Measurements from ENCODE around the gene INKA2. TPM values are rescaled to one million over a fixed set of nuclear protein-coding genes. Genes with fewer than 3 reads are reported as not detected.

Gene INKA2
- total RNA-seq, 2 experiments from 2014 or later: 0.25 to 0.49 TPM

- H3K4me3 Mint-ChIP-seq: no peak overlapping the region
- CTCF ChIA-PET: interaction anchor here (0.6 to 4.7 kb wide), 39 partner anchors 8 to 1371 kb away, joined by 3 to 40 read pairs (median 5); partner anchors contain the start of genes ADORA3, DDX20 and TMIGD3
- POLR2A ChIA-PET: no interaction called here
Observed at GRCh38 chr1:111769517-111770146, 30.4 kb upstream of the INKA2 start.

GRCh38 chr1:111768625-111769024 lies 29.4 kb upstream of the INKA2 start:
- Mint-ChIP-seq H3K27ac (no peak overlapping the region), H3K4me3 (no peak overlapping the region), H3K4me1 (peaks cover 12% of the 10 kb centered on the region), H3K36me3 (ENCODE audit: low read depth) (peaks cover 20% of the 10 kb centered on the region), H3K9me3 (ENCODE audit: low read depth) (no peaks in the 10 kb centered on the region), H3K27me3 (no peaks in the 10 kb centered on the region)
- POLR2A ChIA-PET: interaction anchor here (0.6 kb wide), 1 partner anchor 423 kb away, joined by 3 read pairs; no protein-coding TSS in a partner anchor
- ATAC-seq: peak; percentile 55
- intact Hi-C loops (cut with DNase I, micrococcal nuclease): loop anchor here (1.0 to 5.0 kb wide), 3 partner anchors 53 to 736 kb away; no protein-coding TSS in a partner anchor
- CTCF ChIA-PET: interaction anchor here (0.5 to 4.7 kb wide), 29 partner anchors 8 to 367 kb away, joined by 3 to 40 read pairs (median 5); partner anchors contain the start of genes ADORA3, DDX20 and TMIGD3
- DNase-seq: no peak

More at GRCh38 chr1:111769517-111770146, 30.4 kb upstream of the INKA2 start:
- peaks cover 12% of the 10 kb centered on the region for H3K4me1 Mint-ChIP-seq
- intact Hi-C loops (cut with DNase I, micrococcal nuclease): loop anchor here (1.0 to 10.0 kb wide), 4 partner anchors 54 to 737 kb away; no protein-coding TSS in a partner anchor
- peaks cover 18% of the 10 kb centered on the region for H3K36me3 Mint-ChIP-seq (ENCODE audit: low read depth)
- DNase-seq (peak; percentile 66), ATAC-seq (no peak)
- no peaks in the 10 kb centered on the region for H3K27me3 Mint-ChIP-seq
- H3K9me3 Mint-ChIP-seq (ENCODE audit: low read depth): no peaks in the 10 kb centered on the region
- no peak overlapping the region for H3K27ac Mint-ChIP-seq

DNA sequence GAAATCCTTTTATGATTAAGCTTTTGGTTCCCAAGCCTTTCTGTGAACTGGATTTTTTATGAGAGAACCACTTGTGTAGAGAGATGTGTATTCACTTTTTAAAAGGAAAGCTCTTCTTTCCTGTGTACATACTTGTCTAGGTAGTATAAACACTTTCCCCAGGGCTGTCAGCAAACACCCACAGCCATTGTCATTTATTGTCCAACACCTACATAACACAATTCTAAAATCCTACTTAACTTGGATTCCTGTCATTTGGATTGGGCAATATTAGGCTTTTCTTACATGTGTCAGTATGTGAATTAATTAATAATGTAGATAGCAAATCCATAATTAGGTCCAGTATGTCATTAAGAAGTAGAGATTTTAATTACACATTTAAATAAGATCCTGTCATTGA lies 28.8 kb upstream of the INKA2 start:
- Mint-ChIP-seq H3K27me3 (no peaks in the 10 kb centered on the region), H3K4me1 (peaks cover 12% of the 10 kb centered on the region), H3K4me3 (no peak overlapping the region), H3K9me3 (ENCODE audit: low read depth) (no peaks in the 10 kb centered on the region), H3K27ac (no peak overlapping the region), H3K36me3 (ENCODE audit: low read depth) (peaks cover 23% of the 10 kb centered on the region)
- intact Hi-C loops (cut with DNase I, micrococcal nuclease): loop anchor here in 1 of 2 experiments (5.0 kb wide), 1 partner anchor 736 kb away; no protein-coding TSS in a partner anchor
- ChIA-PET POLR2A (interaction anchor here (0.6 kb wide), 1 partner anchor 422 kb away, joined by 3 read pairs; no protein-coding TSS in a partner anchor), CTCF (interaction anchor here (0.5 to 4.7 kb wide), 18 partner anchors 8 to 367 kb away, joined by 3 to 40 read pairs (median 6); no protein-coding TSS in a partner anchor)
- ATAC-seq: no peak
- no peak for DNase-seq

DNA sequence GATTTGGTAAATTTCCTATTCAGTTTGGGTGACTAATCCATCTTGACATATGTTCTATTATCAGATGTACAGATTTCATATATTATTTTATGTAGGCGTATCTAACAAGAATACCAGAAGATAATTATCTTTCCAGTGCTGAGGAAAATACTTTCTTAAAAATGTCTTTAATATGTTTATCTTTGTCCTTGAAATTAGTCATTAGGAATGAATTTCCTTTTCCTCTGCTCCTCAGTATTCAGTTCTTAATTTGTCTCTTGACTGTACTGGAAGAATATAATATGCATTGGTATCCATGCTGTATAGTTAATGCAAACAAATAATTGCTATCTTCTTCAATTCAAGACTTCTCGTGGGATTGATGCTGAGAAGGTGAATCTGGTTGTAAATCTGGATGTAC lies 23.1 kb upstream of the INKA2 start:
- DNase-seq (no peak), ATAC-seq (no peak)
- H3K4me3 Mint-ChIP-seq: no peak overlapping the region
- H3K27ac Mint-ChIP-seq: peak overlapping the region; percentile 23
- H3K27me3 Mint-ChIP-seq: no peaks in the 10 kb centered on the region
- intact Hi-C loops (cut with DNase I, micrococcal nuclease): no loop called here
- CTCF ChIA-PET: interaction anchor here (1.1 to 1.8 kb wide), 3 partner anchors 11 to 320 kb away, joined by 3 to 5 read pairs (median 4); no protein-coding TSS in a partner anchor
- H3K36me3 Mint-ChIP-seq (ENCODE audit: low read depth): peaks cover 49% of the 10 kb centered on the region
- POLR2A ChIA-PET: no interaction called here
- H3K4me1 Mint-ChIP-seq: peaks cover 22% of the 10 kb centered on the region
- no peaks in the 10 kb centered on the region for H3K9me3 Mint-ChIP-seq (ENCODE audit: low read depth)

GRCh38 chr1:111761717-111762116 lies 22.5 kb upstream of the INKA2 start:
- ATAC-seq (no peak), DNase-seq (no peak)
- Mint-ChIP-seq H3K36me3 (ENCODE audit: low read depth) (peaks cover 50% of the 10 kb centered on the region), H3K27me3 (no peaks in the 10 kb centered on the region), H3K9me3 (ENCODE audit: low read depth) (no peaks in the 10 kb centered on the region), H3K4me3 (no peak overlapping the region), H3K4me1 (peaks cover 28% of the 10 kb centered on the region), H3K27ac (peak overlapping the region; percentile 73)
- ChIA-PET POLR2A (no interaction called here), CTCF (interaction anchor here (1.1 to 2.2 kb wide), 4 partner anchors 14 to 361 kb away, joined by 3 to 9 read pairs (median 4); no protein-coding TSS in a partner anchor)
- intact Hi-C loops (cut with DNase I, micrococcal nuclease): no loop called here

GRCh38 chr1:111758373-111758772 lies 19.2 kb upstream of the INKA2 start:
- peaks cover 38% of the 10 kb centered on the region for H3K36me3 Mint-ChIP-seq (ENCODE audit: low read depth)

DNA sequence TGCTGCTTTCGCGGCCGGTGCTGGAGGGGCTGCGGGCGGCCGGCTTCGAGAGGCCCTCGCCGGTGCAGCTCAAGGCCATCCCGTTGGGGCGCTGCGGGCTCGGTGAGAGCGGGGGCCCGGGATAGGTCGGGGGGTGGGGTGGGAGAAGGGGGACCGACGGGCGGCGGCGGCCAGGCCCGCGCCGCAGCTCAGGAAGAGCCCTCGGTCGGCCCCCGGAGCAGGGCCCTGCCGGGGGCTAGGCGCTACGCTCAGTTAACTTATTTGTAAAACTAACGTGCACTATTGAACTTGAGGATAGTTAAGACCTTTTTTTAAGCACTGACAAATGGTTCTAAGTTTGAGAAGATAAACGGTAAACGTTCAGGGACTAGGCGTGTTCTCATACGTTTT lies 16.9 kb upstream of the INKA2 start:
- DNase-seq (no peak), ATAC-seq (peak; percentile 8)
- Mint-ChIP-seq H3K36me3 (ENCODE audit: low read depth) (peaks cover 29% of the 10 kb centered on the region), H3K4me1 (peaks cover 39% of the 10 kb centered on the region), H3K9me3 (ENCODE audit: low read depth) (no peaks in the 10 kb centered on the region), H3K27ac (peak overlapping the region; percentile 78), H3K4me3 (peak overlapping the region; percentile 83), H3K27me3 (no peaks in the 10 kb centered on the region)
- CTCF ChIA-PET: interaction anchor here (0.6 to 2.4 kb wide), 14 partner anchors 9 to 530 kb away, joined by 3 to 7 read pairs (median 4); no protein-coding TSS in a partner anchor
- POLR2A ChIA-PET: interaction anchor here (0.7 kb wide), 1 partner anchor 27 kb away, joined by 3 read pairs; no protein-coding TSS in a partner anchor
- intact Hi-C loops (cut with DNase I, micrococcal nuclease): loop anchor here (5.0 to 10.0 kb wide), 5 partner anchors 139 to 879 kb away; partner anchors contain the start of genes C1orf162 (in 1 of the 2), CEPT1 (in 1 of the 2), DENND2D (in 1 of the 2) and DRAM2 (in 1 of the 2)

More at GRCh38 chr1:111758373-111758772, 19.2 kb upstream of the INKA2 start:
- intact Hi-C loops (cut with DNase I, micrococcal nuclease): loop anchor here (5.0 to 10.0 kb wide), 5 partner anchors 141 to 881 kb away; partner anchors contain the start of genes C1orf162 (in 1 of the 2), CEPT1 (in 1 of the 2), DENND2D (in 1 of the 2) and DRAM2 (in 1 of the 2)
- Mint-ChIP-seq H3K4me3 (peak overlapping the region; percentile 15), H3K27ac (peak overlapping the region; percentile 59), H3K4me1 (peaks cover 39% of the 10 kb centered on the region), H3K27me3 (no peaks in the 10 kb centered on the region), H3K9me3 (ENCODE audit: low read depth) (no peaks in the 10 kb centered on the region)
- POLR2A ChIA-PET: no interaction called here
- CTCF ChIA-PET: interaction anchor here (0.5 to 1.4 kb wide), 2 partner anchors 11 to 1691 kb away, joined by 3 read pairs; no protein-coding TSS in a partner anchor
- DNase-seq (no peak), ATAC-seq (no peak)

DNA sequence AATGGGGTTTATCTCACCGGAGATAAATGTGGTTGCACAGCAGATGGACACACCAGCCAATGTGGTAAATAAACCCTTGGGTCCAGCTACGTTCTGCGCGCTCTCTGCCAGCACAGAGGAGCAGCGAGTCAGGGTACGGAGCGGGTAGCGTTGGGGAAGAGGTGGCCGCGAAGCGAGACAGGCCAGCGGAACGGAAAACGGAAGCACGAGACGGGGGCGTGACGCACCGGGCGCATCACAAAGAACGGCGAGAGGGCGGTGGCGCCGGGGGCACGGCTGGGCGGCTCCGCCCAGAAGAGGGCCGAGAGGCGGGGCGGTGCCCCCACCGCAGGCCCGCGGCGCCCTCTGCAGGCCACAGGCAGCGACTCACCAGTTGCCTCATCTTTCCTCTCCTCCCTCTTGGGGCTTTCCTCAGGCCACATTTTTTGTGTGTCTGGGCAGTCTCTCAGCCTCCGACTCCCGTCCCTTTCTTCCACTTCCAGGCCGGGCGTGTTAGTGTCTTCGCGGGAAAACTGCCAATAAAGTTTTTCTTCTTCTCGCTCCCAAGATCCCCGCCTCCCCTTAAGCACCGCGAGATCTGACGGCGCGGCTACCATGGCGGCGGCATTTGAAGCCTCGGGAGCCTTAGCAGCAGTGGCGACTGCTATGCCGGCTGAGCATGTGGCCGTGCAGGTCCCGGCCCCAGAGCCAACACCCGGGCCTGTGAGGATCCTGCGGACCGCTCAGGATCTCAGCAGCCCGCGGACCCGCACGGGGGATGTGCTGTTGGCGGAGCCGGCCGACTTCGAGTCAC lies 16.3 kb upstream of the INKA2 start, which contains the start of gene DDX20:
Gene DDX20 (plus strand): TSS at position 571 of the 793 bp plus-strand sequence. CDS start 24 bp downstream, at position 595.
- ChIA-PET CTCF (interaction anchor here (0.6 to 6.7 kb wide), 18 partner anchors 9 to 313 kb away, joined by 3 to 44 read pairs (median 4); partner anchors contain the start of gene INKA2), POLR2A (interaction anchor here (0.7 to 1.3 kb wide), 3 partner anchors 17 to 248 kb away, joined by 3 to 5 read pairs (median 3); no protein-coding TSS in a partner anchor)
- no peaks in the 10 kb centered on the region for H3K27me3 Mint-ChIP-seq
- peak; percentile 97 for DNase-seq
- H3K4me3 Mint-ChIP-seq: peak within 1 kb of the TSS; percentile 83
- intact Hi-C loops (cut with DNase I, micrococcal nuclease): loop anchor here (1.0 to 10.0 kb wide), 22 partner anchors 16 to 1417 kb away; partner anchors contain the start of genes ATP5PB (in 2 of the 2), CEPT1 (in 2 of the 2), DRAM2 (in 2 of the 2) and INKA2 (in 2 of the 2)
- H3K36me3 Mint-ChIP-seq (ENCODE audit: low read depth): peaks cover 24% of the 10 kb centered on the region
- peaks cover 35% of the 10 kb centered on the region for H3K4me1 Mint-ChIP-seq
- peak within 1 kb of the TSS; percentile 98 for H3K27ac Mint-ChIP-seq
- ATAC-seq: peak; percentile 90
- H3K9me3 Mint-ChIP-seq (ENCODE audit: low read depth): no peaks in the 10 kb centered on the region

- Mint-ChIP-seq H3K9me3 (ENCODE audit: low read depth) (no peaks in the 10 kb centered on the region), H3K4me1 (peaks cover 30% of the 10 kb centered on the region), H3K27me3 (no peaks in the 10 kb centered on the region), H3K4me3 (peak overlapping the region; percentile 83), H3K27ac (peak overlapping the region; percentile 96), H3K36me3 (ENCODE audit: low read depth) (peaks cover 20% of the 10 kb centered on the region)
- peak; percentile 53 for DNase-seq
- no peak for ATAC-seq
- ChIA-PET CTCF (interaction anchor here (0.6 to 6.7 kb wide), 15 partner anchors 9 to 312 kb away, joined by 3 to 44 read pairs (median 4); partner anchors contain the start of gene INKA2), POLR2A (interaction anchor here (0.9 to 1.3 kb wide), 2 partner anchors 17 to 247 kb away, joined by 3 to 5 read pairs; no protein-coding TSS in a partner anchor)
- intact Hi-C loops (cut with DNase I, micrococcal nuclease): loop anchor here (1.0 to 10.0 kb wide), 22 partner anchors 16 to 1416 kb away; partner anchors contain the start of genes ATP5PB (in 2 of the 2), CEPT1 (in 2 of the 2), DRAM2 (in 2 of the 2) and INKA2 (in 2 of the 2)
Observed at GRCh38 chr1:111754984-111755330, 15.8 kb upstream of the INKA2 start.

GRCh38 chr1:111751906-111752575 lies 12.8 kb upstream of the INKA2 start:
- POLR2A ChIA-PET: no interaction called here
- CTCF ChIA-PET: interaction anchor here (0.8 to 6.7 kb wide), 12 partner anchors 9 to 289 kb away, joined by 3 to 44 read pairs (median 4); no protein-coding TSS in a partner anchor
- ATAC-seq (no peak), DNase-seq (no peak)
- no peak overlapping the region for H3K27ac Mint-ChIP-seq
- intact Hi-C loops (cut with DNase I, micrococcal nuclease): loop anchor here in 1 of 2 experiments (10.0 kb wide), 1 partner anchor 607 kb away; the partner anchor contains the start of genes CEPT1 and DRAM2
- no peaks in the 10 kb centered on the region for H3K9me3 Mint-ChIP-seq (ENCODE audit: low read depth)
- H3K36me3 Mint-ChIP-seq (ENCODE audit: low read depth): peaks cover 7% of the 10 kb centered on the region
- H3K4me1 Mint-ChIP-seq: peaks cover 15% of the 10 kb centered on the region
- no peaks in the 10 kb centered on the region for H3K27me3 Mint-ChIP-seq
- no peak overlapping the region for H3K4me3 Mint-ChIP-seq
